ENCODE results near the gene ZNF219. TPM values are rescaled to one million over a fixed set of nuclear protein-coding genes. Genes with fewer than 3 reads are reported as not detected.
"Not testable (repeated sequence)": the region's sequence is repeated elsewhere in the genome, so short reads cannot be mapped to it uniquely, and the experiment has no call there.

Gene ZNF219
- total RNA-seq, 1 experiment from 2014 or later, result 149 TPM

GRCh38 chr14:21041676-21042433, 56.6 kb downstream of the ZNF219 start, which contains the start of gene RNASE7:
TSS of gene RNASE7 (plus strand) at chr14:21042362. CDS start at chr14:21042993, 631 bp downstream.
- no peak for TF ChIP-seq ATF6 (CRISPR knock-in tag; IDR thresholded peaks at IDR 0.05)
- Mint-ChIP-seq H3K36me3 (no peaks in the 10 kb centered on the region), H3K27ac (no peak within 1 kb of the TSS), H3K4me3 (no peak within 1 kb of the TSS), H3K4me1 (peaks cover 26% of the 10 kb centered on the region), H3K27me3 (ENCODE audit: low read depth) (peaks cover 3% of the 10 kb centered on the region; the same call in 1 of the 2 replicates), H3K9me3 (no peaks in the 10 kb centered on the region)
- CTCF ChIA-PET, result interaction anchor here (1.0 to 7.0 kb wide), 6 partner anchors 17 to 71 kb away, joined by 3 to 670 read pairs (median 28); partner anchors contain the start of gene ARHGEF40
- POLR2A ChIA-PET, result interaction anchor here (1.8 kb wide), 1 partner anchor 16 kb away, joined by 7 read pairs; no protein-coding TSS in a partner anchor
- ATAC-seq, result no peak
- no peak for DNase-seq (ENCODE audit: low spot score)

GRCh38 chr14:21040941-21041340, 57.5 kb downstream of the ZNF219 start:
- H3K36me3 Mint-ChIP-seq; H3K4me3 Mint-ChIP-seq; H3K9me3 Mint-ChIP-seq; ATAC-seq; DNase-seq (ENCODE audit: low spot score); H3K27me3 Mint-ChIP-seq (ENCODE audit: low read depth); H3K27ac Mint-ChIP-seq: not testable (repeated sequence)
- ChIA-PET CTCF (interaction anchor here (0.6 to 7.0 kb wide), 27 partner anchors 11 to 635 kb away, joined by 3 to 670 read pairs (median 14); partner anchors contain the start of genes ARHGEF40, NDRG2, RNASE8 and SLC39A2), POLR2A (interaction anchor here (1.8 to 2.8 kb wide), 2 partner anchors 15 to 26 kb away, joined by 7 to 26 read pairs; no protein-coding TSS in a partner anchor)
- peaks cover 26% of the 10 kb centered on the region for H3K4me1 Mint-ChIP-seq

GRCh38 chr14:21040370-21040925, 58.0 kb downstream of the ZNF219 start:
- POLR2A ChIA-PET, result interaction anchor here (1.0 to 2.8 kb wide), 6 partner anchors 14 to 47 kb away, joined by 3 to 26 read pairs (median 4); partner anchors contain the start of gene ARHGEF40
- Mint-ChIP-seq H3K4me3 (no peak overlapping the region), H3K9me3 (no peaks in the 10 kb centered on the region)

More at GRCh38 chr14:21040370-21040925, 58.0 kb downstream of the ZNF219 start:
- peaks cover 26% of the 10 kb centered on the region for H3K4me1 Mint-ChIP-seq
- ATAC-seq (no peak), DNase-seq (ENCODE audit: low spot score) (no peak)
- H3K27ac Mint-ChIP-seq, result no peak overlapping the region
- H3K27me3 Mint-ChIP-seq (ENCODE audit: low read depth), result peaks cover 3% of the 10 kb centered on the region; the same call in 1 of the 2 replicates
- CTCF ChIA-PET, result interaction anchor here (0.6 to 7.0 kb wide), 49 partner anchors 7 to 634 kb away, joined by 3 to 670 read pairs (median 7); partner anchors contain the start of genes ARHGEF40, NDRG2, RNASE4 and RNASE8
- TF ChIP-seq ZNF121 (CRISPR knock-in tag; IDR thresholded peaks at IDR 0.05) (no peak), CTCF (IDR thresholded peaks at IDR 0.05) (peak; percentile 9; the same call in 1 of the 2 replicates), ETV6 (CRISPR knock-in tag; IDR thresholded peaks at IDR 0.05) (no peak), GTF2I (CRISPR knock-in tag; conservative IDR thresholded peaks at IDR 0.05) (no peak), GABPB1 (CRISPR knock-in tag; IDR thresholded peaks at IDR 0.05) (no peak), PRDM15 (CRISPR knock-in tag; IDR thresholded peaks at IDR 0.05) (no peak), STAT6 (CRISPR knock-in tag; conservative IDR thresholded peaks at IDR 0.05; ENCODE audit: low read depth) (no peak)
- no peaks in the 10 kb centered on the region for H3K36me3 Mint-ChIP-seq

Other genes with a start within 250 kb of the ZNF219 start
- gene RNASE3, start 207.3 kb downstream of the ZNF219 start, total RNA-seq (2021), result not detected in 3 replicates
- gene RNASE2, start 143.2 kb downstream of the ZNF219 start, total RNA-seq (2021), result not detected in 3 replicates
- gene METTL17, start 108.7 kb downstream of the ZNF219 start, total RNA-seq (2021), result 79.5 to 98.1 TPM (median 90.8 TPM) in 3 replicates
- gene SLC39A2, start 99.4 kb downstream of the ZNF219 start, total RNA-seq (2021), result 0.14 TPM in 1 of 3 replicates, not detected in the others
- gene NDRG2, start 73.6 kb downstream of the ZNF219 start, total RNA-seq (2021), result 28.5 to 32.2 TPM (median 30.1 TPM) in 3 replicates
- 0.35 to 0.60 TPM in 2 of 3 replicates, not detected in the other for gene TPPP2, start 68.4 kb downstream of the ZNF219 start, total RNA-seq (2021)
- gene RNASE13, start 63.8 kb downstream of the ZNF219 start, total RNA-seq (2021), result not detected in 3 replicates
- gene RNASE7, start 56.3 kb downstream of the ZNF219 start, total RNA-seq (2021), result not detected in 3 replicates
- gene RNASE8, start 40.8 kb downstream of the ZNF219 start, total RNA-seq (2021), result not detected in 3 replicates
- gene ARHGEF40, start 28.4 kb downstream of the ZNF219 start, total RNA-seq (2021), result 58.6 to 74.2 TPM (median 58.8 TPM) in 3 replicates
- 1.7 to 2.2 TPM (median 1.9 TPM) in 3 replicates for gene TMEM253, start 2.4 kb upstream of the ZNF219 start, total RNA-seq (2021)
- not detected in 3 replicates for gene OR5AU1, start 57.4 kb upstream of the ZNF219 start, total RNA-seq (2021)
- 982 to 1,062 TPM (median 1,056 TPM) in 3 replicates for gene HNRNPC, start 170.8 kb upstream of the ZNF219 start, total RNA-seq (2021)
- 0.41 to 0.71 TPM (median 0.50 TPM) in 3 replicates for gene RPGRIP1, start 181.4 kb upstream of the ZNF219 start, total RNA-seq (2021)

Data from WTC11 (cell line).